ENCODE data around the gene UHRF1. TPM values are rescaled to one million over a fixed set of nuclear protein-coding genes. Genes with fewer than 3 reads are reported as not detected.

Gene UHRF1
- total RNA-seq, 1 donor from 2014 or later: 63.5 TPM

DNA sequence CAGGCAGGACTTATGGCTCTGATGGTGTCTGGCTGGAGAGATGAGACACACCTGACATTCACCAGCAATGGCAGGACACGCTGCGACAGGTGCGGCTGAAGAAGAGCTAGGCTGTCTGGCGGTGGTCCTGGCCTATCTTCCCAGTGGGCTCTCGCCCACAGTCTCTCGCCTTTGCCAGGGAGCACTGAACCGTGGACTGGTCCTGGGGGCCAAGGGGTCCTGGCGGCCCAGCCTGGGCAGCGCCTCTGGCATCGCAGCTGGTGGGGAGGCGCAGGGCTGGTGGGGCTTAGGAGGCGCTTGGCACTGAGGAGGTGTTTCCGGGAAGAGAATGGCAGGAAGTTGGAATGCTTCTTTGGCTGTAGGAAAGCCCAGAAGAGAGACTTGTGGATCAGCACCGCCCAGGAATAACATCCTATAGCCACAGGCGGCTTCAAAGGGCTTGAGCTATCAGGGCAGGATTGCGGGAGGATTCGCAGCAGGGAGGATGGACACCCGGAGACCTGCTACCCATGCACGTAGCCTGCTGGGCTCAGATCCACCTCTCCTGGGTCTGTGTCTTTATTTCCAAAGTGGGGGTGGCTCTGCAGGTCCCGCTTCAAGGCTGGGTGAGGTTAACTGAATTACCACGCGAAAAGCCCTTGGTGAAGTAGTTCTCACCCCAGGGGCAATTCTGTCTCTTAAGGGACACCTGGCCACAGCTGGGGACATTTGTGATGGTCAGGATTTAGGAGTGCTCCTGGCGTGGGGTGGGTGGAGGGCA lies 74.2 kb downstream of the UHRF1 start:
- H3K27me3 Mint-ChIP-seq: no peaks in the 10 kb centered on the region
- no peak overlapping the region for H3K27ac Mint-ChIP-seq
- TF ChIP-seq, protein P1, sequence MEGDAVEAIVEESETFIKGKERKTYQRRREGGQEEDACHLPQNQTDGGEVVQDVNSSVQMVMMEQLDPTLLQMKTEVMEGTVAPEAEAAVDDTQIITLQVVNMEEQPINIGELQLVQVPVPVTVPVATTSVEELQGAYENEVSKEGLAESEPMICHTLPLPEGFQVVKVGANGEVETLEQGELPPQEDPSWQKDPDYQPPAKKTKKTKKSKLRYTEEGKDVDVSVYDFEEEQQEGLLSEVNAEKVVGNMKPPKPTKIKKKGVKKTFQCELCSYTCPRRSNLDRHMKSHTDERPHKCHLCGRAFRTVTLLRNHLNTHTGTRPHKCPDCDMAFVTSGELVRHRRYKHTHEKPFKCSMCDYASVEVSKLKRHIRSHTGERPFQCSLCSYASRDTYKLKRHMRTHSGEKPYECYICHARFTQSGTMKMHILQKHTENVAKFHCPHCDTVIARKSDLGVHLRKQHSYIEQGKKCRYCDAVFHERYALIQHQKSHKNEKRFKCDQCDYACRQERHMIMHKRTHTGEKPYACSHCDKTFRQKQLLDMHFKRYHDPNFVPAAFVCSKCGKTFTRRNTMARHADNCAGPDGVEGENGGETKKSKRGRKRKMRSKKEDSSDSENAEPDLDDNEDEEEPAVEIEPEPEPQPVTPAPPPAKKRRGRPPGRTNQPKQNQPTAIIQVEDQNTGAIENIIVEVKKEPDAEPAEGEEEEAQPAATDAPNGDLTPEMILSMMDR (IDR thresholded peaks at IDR 0.05; ENCODE audit: unreplicated experiment): no peak
- H3K9me3 Mint-ChIP-seq (ENCODE audit: low read depth): no peaks in the 10 kb centered on the region
- DNase-seq (ENCODE audit: low spot score, unreplicated experiment): no peak
- H3K36me3 Mint-ChIP-seq (ENCODE audit: insufficient read depth): no peaks in the 10 kb centered on the region
- H3K4me3 Mint-ChIP-seq (ENCODE audit: low read depth): no peak overlapping the region
- peaks cover 16% of the 10 kb centered on the region for H3K4me1 Mint-ChIP-seq (ENCODE audit: low read depth)

DNA sequence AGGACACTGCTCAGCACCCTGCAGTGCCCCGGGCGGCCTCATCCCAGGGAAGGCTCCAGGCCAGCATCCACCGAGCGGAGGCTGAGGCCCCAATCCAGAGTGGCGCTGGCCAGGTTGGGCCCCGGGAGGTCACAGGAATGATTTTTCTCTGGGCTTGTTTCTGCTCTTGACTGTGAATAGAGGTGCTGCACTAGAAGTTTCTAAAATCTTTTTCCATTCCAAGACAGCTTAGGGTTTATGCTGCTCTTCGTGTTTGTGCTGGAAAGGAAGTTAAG lies 74.7 kb downstream of the UHRF1 start:
- H3K36me3 Mint-ChIP-seq (ENCODE audit: insufficient read depth): no peaks in the 10 kb centered on the region
- TF ChIP-seq, protein P1 (IDR thresholded peaks at IDR 0.05; ENCODE audit: unreplicated experiment): no peak
- no peaks in the 10 kb centered on the region for H3K9me3 Mint-ChIP-seq (ENCODE audit: low read depth)
- no peak overlapping the region for H3K4me3 Mint-ChIP-seq (ENCODE audit: low read depth)
- no peaks in the 10 kb centered on the region for H3K27me3 Mint-ChIP-seq
- DNase-seq (ENCODE audit: low spot score, unreplicated experiment): no peak
- H3K27ac Mint-ChIP-seq: no peak overlapping the region
- H3K4me1 Mint-ChIP-seq (ENCODE audit: low read depth): peaks cover 16% of the 10 kb centered on the region

- Mint-ChIP-seq H3K27ac (peak overlapping the region; percentile 18), H3K36me3 (ENCODE audit: insufficient read depth) (no peaks in the 10 kb centered on the region)
Measured at GRCh38 chr19:4984438-4984990, 75.2 kb downstream of the UHRF1 start.

DNA sequence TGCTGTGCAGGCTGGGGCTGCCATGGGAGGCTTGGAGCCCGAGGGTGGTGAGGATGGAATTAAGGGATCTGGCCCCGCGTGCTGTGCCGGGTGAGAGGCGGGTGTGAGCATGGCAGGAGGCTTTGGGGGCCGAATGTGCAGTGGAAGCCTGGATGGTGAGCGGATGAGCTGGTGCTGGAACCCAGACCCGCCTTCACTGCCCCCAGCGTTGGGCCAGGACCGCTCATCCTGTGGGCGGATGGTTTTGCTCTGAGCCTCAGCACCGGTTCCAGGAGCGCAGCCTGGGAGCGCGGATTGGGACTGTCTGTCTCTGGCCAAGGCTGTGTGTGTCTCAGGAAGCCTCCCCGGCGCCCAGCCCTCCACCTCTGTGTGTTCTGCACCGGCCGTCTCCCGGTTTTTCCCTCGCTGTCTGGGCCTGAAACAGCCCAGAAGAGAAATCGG lies 76.3 kb downstream of the UHRF1 start:
- Mint-ChIP-seq H3K4me1 (ENCODE audit: low read depth) (peaks cover 17% of the 10 kb centered on the region), H3K36me3 (ENCODE audit: insufficient read depth) (no peaks in the 10 kb centered on the region), H3K27ac (no peak overlapping the region), H3K9me3 (ENCODE audit: low read depth) (no peaks in the 10 kb centered on the region), H3K4me3 (ENCODE audit: low read depth) (no peak overlapping the region), H3K27me3 (no peaks in the 10 kb centered on the region)
- no peak for DNase-seq (ENCODE audit: low spot score, unreplicated experiment)
- TF ChIP-seq, protein P1 (IDR thresholded peaks at IDR 0.05; ENCODE audit: unreplicated experiment): no peak

More at GRCh38 chr19:4984438-4984990, 75.2 kb downstream of the UHRF1 start:
- TF ChIP-seq, protein P1 (IDR thresholded peaks at IDR 0.05; ENCODE audit: unreplicated experiment): no peak
- Mint-ChIP-seq H3K9me3 (ENCODE audit: low read depth) (no peaks in the 10 kb centered on the region), H3K4me1 (ENCODE audit: low read depth) (peaks cover 16% of the 10 kb centered on the region), H3K27me3 (no peaks in the 10 kb centered on the region), H3K4me3 (ENCODE audit: low read depth) (no peak overlapping the region)
- no peak for DNase-seq (ENCODE audit: low spot score, unreplicated experiment)

DNA sequence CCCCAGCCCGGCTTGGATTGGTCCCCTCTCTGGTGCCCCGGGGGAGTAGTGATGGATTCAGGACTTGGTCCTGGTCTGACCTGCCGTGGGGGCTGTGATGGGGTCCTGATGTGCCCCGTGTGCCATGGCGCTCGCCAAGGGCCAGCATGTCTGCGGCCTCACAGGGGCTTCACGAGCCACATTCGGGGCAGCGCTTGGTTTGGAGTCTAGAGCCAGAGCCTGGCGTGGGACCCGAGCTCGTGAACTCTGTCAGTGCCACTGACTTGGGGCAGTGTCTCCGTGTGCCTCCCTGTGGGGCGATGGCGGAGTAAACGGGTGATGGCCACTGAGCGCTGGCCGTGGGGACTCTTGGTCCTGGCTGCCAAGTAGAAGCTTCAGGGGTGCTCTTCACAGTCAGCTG lies 76.8 kb downstream of the UHRF1 start:
- Mint-ChIP-seq H3K36me3 (ENCODE audit: insufficient read depth) (no peaks in the 10 kb centered on the region), H3K4me1 (ENCODE audit: low read depth) (peaks cover 17% of the 10 kb centered on the region)
- TF ChIP-seq, protein P1 (IDR thresholded peaks at IDR 0.05; ENCODE audit: unreplicated experiment): no peak

More for the DNA sequence above, 76.8 kb downstream of the UHRF1 start:
- Mint-ChIP-seq H3K27me3 (no peaks in the 10 kb centered on the region), H3K27ac (no peak overlapping the region), H3K4me3 (ENCODE audit: low read depth) (no peak overlapping the region), H3K9me3 (ENCODE audit: low read depth) (no peaks in the 10 kb centered on the region)
- DNase-seq (ENCODE audit: low spot score, unreplicated experiment): no peak

All from progenitor cell of endocrine pancreas (in vitro differentiated cells).